Measurements from ENCODE around the gene GH1.

The GH1 gene

DNA sequence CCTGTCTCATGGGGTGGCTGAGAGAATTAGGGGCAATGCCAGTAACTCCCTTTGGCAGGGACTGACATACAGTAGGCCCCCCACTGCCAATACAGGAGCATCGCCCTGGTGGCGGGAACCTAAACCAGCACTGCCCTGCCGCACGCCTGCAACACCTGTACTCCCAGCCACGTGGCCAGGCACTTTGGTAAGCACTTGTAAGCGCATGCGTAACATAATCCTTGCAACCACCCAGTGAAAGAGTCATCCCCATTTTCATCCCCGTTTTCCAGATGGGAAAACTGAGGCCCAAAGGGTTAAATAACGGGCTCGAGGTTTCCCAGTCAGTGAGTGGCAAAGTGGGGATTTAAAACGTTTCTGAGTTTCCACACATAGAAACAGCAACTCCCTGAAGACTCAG, 36.6 kb upstream of the GH1 start:
- Histone ChIP-seq H3K4me3 (ENCODE audit: low read length) (no peak overlapping the region), H3K9ac (ENCODE audit: low read depth, low read length) (no peak overlapping the region), H3K9me3 (ENCODE audit: insufficient read depth, low read depth, low read length) (no peaks in the 10 kb centered on the region), H3K4me1 (ENCODE audit: insufficient read depth, low read length) (0 out of 2 replicates have a peak, but pooled peaks cover under 1% of the 10 kb centered on the region), H3K27ac (ENCODE audit: low read depth, low read length) (no peak overlapping the region), H3K36me3 (ENCODE audit: insufficient read depth, low read length) (no peaks in the 10 kb centered on the region), H3K27me3 (ENCODE audit: insufficient read depth, low read length) (no peaks in the 10 kb centered on the region)
- WGBS, result 88% methylated on average over 11 of the region's 11 CpGs

DNA sequence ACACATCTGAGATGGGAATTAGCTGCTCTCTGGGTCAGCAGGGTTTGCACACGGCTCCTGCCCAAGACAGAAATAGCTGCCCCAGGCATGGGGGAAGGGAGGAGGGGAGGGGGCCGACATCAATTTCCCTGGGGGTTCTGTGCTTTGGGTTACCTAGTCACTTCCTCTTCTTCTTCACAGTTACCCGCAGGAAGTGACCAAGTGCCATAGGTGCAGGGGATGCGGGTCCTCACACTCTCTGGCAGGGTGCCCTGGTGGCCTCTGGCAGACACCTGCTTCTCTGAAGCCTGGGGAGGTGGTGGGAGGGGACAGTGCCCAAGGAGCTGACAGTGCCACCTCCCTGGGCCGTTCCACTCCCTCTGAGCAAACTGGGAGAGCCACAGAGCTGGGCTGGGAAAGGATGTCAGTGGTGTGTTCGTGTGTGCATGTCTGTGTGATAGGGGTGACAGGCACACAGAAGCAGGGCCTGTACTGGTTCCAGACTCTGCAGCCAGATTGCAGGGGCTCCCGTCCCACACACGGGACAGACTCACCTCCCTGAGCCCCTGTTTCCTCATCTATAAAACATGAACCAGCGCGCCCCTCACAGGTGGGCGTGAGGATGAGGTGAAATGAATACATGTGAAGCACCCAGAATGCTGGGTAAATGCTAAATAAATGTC, 35.9 kb upstream of the GH1 start:
- no peaks in the 10 kb centered on the region for H3K4me1 ChIP-seq (ENCODE audit: insufficient read depth, low read length)
- H3K4me3 ChIP-seq (ENCODE audit: low read length), result no peak overlapping the region
- H3K27me3 ChIP-seq (ENCODE audit: insufficient read depth, low read length), result no peaks in the 10 kb centered on the region
- no peak overlapping the region for H3K27ac ChIP-seq (ENCODE audit: low read depth, low read length)
- 88% methylated on average over 10 of the region's 11 CpGs for WGBS
- H3K9ac ChIP-seq (ENCODE audit: low read depth, low read length), result no peak overlapping the region
- H3K9me3 ChIP-seq (ENCODE audit: insufficient read depth, low read depth, low read length), result no peaks in the 10 kb centered on the region
- no peaks in the 10 kb centered on the region for H3K36me3 ChIP-seq (ENCODE audit: insufficient read depth, low read length)

DNA sequence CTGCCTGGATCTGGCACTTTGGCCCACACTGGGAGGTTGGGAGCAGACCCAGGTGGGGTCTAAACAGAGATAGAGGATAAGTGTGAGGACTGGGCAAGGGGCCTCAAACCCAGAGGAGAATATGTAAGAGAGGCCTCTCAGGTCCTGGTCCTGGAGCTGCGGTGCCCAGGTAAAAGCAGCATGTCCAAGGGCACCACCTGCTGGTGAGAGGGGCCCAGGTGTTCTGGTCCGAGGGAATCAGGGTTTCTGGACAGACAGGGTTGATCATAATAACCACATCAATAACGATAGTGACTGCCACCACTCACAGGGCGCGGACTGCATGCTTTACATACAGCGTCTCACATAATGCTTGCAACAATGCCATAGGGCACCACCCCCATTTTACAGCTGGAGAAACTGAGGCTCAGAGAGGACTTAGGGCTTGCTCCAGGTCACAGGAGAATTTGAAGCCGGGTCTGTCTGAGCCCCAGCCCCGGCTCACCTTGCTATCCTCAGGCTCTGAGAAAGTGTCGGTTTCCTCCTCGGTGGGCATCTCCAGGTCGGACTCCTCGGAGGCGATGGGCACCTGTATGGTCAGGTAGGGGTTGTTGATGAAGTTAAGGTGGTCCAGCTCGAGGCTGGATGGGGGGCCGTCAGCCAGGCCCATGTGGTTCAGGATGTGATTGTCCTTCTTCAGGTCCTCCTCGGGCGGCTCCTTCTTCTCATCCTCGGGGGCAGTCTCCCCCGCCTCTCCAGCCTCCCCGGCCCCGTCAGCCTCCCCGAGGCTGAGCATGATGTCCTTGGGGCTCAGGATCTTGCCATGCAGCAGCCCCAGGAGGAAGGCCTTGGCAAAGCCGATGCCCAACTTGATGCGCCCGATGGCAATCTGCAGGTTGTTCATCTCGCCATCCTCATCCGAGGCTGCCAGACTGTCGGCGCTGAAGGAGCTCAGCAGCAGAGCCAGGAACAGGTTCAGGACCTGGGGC, 32.6 kb upstream of the GH1 start:
- 90% methylated on average over 29 of the region's 29 CpGs for whole genome bisulfite sequencing
- Histone ChIP-seq H3K36me3 (ENCODE audit: insufficient read depth, low read length) (no peaks in the 10 kb centered on the region), H3K4me1 (ENCODE audit: insufficient read depth, low read length) (no peaks in the 10 kb centered on the region), H3K9ac (ENCODE audit: low read depth, low read length) (no peak overlapping the region), H3K27me3 (ENCODE audit: insufficient read depth, low read length) (no peaks in the 10 kb centered on the region), H3K27ac (ENCODE audit: low read depth, low read length) (no peak overlapping the region), H3K9me3 (ENCODE audit: insufficient read depth, low read depth, low read length) (no peaks in the 10 kb centered on the region), H3K4me3 (ENCODE audit: low read length) (no peak overlapping the region)

DNA sequence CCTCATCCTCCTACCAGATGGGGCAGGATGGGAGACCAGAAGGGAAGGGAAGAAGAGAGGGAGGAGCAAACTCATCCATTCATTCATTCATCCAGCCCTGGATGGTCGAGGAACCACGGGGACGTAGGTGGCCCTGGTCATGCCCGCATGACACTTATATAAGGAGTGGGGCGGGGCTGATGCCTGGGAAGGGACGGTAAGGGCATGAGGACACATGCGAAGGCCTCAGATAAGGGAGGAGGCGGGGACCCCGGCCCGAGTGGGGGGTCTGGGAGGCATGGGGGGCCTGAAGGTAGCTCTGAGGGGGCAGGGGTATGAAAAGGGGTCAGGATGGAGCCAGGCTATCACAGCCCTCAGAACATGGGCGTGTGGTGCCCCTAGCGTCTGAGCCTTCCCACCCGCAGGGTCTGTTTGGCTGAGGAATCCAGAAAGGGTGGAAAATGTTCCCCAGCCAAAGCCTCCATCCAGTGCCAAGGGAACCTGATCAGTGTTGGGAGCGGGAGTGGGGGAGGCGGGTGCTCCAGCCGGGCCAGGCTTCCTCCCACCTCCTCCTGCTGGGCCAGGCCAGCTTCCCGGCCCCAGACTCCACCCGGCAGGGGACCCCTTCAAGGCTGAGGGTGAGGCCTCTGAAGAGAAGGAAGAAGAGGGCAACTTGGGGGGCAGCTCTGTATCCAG, 31.1 kb upstream of the GH1 start:
- 79% methylated on average over 18 of the region's 18 CpGs for WGBS
- no peak overlapping the region for H3K4me3 ChIP-seq (ENCODE audit: low read length)
- no peak overlapping the region for H3K27ac ChIP-seq (ENCODE audit: low read depth, low read length)
- H3K9me3 ChIP-seq (ENCODE audit: insufficient read depth, low read depth, low read length), result no peaks in the 10 kb centered on the region
- no peaks in the 10 kb centered on the region for H3K27me3 ChIP-seq (ENCODE audit: insufficient read depth, low read length)
- no peaks in the 10 kb centered on the region for H3K36me3 ChIP-seq (ENCODE audit: insufficient read depth, low read length)
- no peaks in the 10 kb centered on the region for H3K4me1 ChIP-seq (ENCODE audit: insufficient read depth, low read length)
- no peak overlapping the region for H3K9ac ChIP-seq (ENCODE audit: low read depth, low read length)

DNA sequence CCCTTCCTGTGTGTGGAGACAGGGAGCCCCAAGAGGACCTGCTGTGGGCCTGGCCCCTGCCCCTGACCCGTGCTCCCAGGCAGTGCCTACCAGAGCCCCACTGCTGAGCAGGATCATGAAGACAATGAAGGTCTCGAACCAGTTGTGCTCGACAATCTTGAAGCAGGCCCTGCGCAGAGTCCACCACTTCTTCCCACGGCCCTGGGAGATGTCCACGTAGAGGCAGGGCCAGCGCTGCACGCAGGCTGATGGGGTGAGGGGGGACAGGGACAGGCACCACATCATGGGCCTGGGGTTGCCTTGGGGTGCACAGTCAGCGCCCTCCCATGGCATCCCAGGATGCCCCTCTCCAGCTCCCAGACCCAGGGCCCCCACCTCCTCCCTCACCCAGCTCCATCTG, 29.9 kb upstream of the GH1 start:
- Histone ChIP-seq H3K4me1 (ENCODE audit: insufficient read depth, low read length) (no peaks in the 10 kb centered on the region), H3K9me3 (ENCODE audit: insufficient read depth, low read depth, low read length) (no peaks in the 10 kb centered on the region), H3K27me3 (ENCODE audit: insufficient read depth, low read length) (no peaks in the 10 kb centered on the region), H3K9ac (ENCODE audit: low read depth, low read length) (no peak overlapping the region), H3K27ac (ENCODE audit: low read depth, low read length) (no peak overlapping the region), H3K4me3 (ENCODE audit: low read length) (no peak overlapping the region), H3K36me3 (ENCODE audit: insufficient read depth, low read length) (no peaks in the 10 kb centered on the region)
- WGBS, result 90% methylated on average over 9 of the region's 9 CpGs

DNA sequence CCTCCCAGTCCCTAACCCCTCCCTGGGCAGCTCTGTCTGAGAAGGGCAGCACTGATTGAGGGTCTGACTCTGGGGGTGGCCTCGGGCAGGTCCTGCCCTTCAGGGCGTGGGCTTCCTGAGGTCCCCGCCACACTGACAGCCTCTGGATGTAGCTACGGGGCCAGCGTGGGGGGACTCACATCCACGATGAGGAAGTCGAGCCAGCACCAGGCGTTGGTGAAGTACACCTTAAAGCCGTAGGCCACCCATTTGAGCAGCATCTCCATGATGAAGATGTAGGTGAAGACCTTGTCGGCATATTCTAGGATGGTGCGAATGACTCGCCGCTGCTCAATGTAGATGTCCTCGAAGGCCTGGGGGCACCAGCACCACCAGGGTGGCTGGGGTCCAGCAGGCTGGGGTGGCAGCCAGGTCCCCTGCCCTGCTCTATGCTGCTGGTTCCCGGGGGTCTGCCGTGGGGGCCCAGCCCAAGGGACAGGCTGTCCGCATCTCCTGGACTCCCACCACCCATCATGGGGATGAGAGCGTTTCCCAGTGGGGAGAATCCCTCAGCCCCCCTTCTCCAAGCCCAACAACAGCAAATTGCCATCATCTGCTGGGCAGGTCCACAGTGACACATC, 29.2 kb upstream of the GH1 start:
- no peak overlapping the region for H3K27ac ChIP-seq (ENCODE audit: low read depth, low read length)
- no peaks in the 10 kb centered on the region for H3K36me3 ChIP-seq (ENCODE audit: insufficient read depth, low read length)
- no peaks in the 10 kb centered on the region for H3K9me3 ChIP-seq (ENCODE audit: insufficient read depth, low read depth, low read length)
- 93% methylated on average over 18 of the region's 18 CpGs for WGBS
- H3K27me3 ChIP-seq (ENCODE audit: insufficient read depth, low read length), result no peaks in the 10 kb centered on the region
- H3K4me3 ChIP-seq (ENCODE audit: low read length), result no peak overlapping the region
- H3K9ac ChIP-seq (ENCODE audit: low read depth, low read length), result no peak overlapping the region
- no peaks in the 10 kb centered on the region for H3K4me1 ChIP-seq (ENCODE audit: insufficient read depth, low read length)

DNA sequence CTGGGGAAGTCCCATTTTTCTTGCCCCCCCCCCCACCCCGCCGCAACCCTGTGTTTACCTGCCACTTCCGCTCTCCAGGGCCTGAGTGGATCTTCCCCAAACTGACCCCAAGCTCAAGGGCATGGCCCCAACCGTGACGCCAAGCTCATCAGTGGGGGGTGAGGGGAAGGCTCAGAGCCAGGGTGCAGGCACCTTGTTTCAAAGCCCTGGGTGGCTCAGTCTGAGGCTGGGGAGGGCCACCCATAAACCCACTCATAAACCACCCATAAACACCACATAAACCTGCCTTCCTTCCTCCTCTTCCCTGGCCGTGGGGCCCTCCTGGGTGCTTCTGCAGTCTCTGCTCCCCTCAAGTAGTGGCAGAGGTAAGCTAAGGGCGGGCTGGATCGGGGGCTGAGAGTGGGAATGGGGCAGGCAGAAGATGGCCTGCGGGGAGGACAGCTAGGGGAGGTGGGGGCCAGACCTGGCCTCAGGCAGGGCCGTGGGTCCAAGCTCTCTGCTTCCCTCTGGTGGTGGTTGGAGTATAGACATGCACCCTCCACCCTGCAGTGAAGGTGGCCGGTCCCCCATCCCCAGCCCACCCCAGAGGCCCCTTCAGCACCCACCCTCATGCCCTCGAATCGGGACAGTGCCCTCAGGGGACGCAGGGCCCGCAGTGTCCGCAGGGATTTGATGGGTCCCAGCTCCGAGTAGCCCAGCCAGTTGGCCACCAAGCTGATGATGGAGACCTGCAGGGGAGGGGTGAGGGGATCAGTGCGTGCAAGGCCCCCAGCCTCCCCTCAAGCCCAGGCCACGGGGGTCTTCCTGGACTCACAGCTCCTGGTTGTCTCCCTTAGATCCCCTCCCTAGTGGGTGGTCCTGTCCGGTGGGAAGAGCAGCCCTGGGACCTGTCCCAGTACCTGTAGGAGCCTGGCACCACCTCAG, 28.1 kb upstream of the GH1 start:
- no peak overlapping the region for H3K4me3 ChIP-seq (ENCODE audit: low read length)
- H3K4me1 ChIP-seq (ENCODE audit: insufficient read depth, low read length), result no peaks in the 10 kb centered on the region
- no peaks in the 10 kb centered on the region for H3K27me3 ChIP-seq (ENCODE audit: insufficient read depth, low read length)
- 44% methylated on average over 16 of the region's 20 CpGs for WGBS
- no peaks in the 10 kb centered on the region for H3K36me3 ChIP-seq (ENCODE audit: insufficient read depth, low read length)
- no peaks in the 10 kb centered on the region for H3K9me3 ChIP-seq (ENCODE audit: insufficient read depth, low read depth, low read length)
- no peak overlapping the region for H3K9ac ChIP-seq (ENCODE audit: low read depth, low read length)
- H3K27ac ChIP-seq (ENCODE audit: low read depth, low read length), result no peak overlapping the region

DNA sequence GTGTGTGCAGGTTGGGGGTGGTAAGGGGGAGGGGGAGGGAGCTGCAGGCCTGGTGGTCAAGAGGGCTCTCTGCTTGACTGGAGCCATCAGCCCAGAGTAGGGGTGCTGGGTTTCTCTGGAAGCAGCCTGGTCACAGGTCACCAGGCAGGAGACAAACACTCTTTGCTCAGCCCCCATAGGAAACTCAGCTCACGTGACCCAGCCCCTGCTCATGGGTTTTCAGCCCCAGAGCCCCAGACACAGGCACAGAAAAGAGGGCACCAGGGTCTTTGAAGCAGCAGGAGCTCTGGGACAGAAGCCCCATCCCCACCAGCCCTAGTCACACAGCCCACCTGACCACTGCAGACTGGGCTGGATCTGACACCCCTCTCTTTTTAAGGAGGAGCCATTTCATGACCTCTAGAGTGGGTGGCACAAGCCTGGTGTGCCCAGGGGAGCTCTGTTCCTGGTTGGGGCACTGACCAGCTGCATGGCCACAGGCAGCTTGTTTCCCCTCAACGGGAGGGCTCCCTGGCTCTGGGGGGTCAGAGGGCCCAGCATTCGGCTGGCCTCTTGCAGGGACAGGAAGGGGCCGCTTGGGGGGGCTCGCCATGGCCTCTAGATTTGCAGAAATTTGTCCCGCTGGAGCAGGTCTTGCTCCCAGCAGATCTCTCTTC, 27.3 kb upstream of the GH1 start:
- Histone ChIP-seq H3K27ac (ENCODE audit: low read depth, low read length) (no peak overlapping the region), H3K27me3 (ENCODE audit: insufficient read depth, low read length) (no peaks in the 10 kb centered on the region), H3K4me1 (ENCODE audit: insufficient read depth, low read length) (no peaks in the 10 kb centered on the region), H3K36me3 (ENCODE audit: insufficient read depth, low read length) (no peaks in the 10 kb centered on the region), H3K9ac (ENCODE audit: low read depth, low read length) (no peak overlapping the region), H3K9me3 (ENCODE audit: insufficient read depth, low read depth, low read length) (no peaks in the 10 kb centered on the region), H3K4me3 (ENCODE audit: low read length) (no peak overlapping the region)
- 82% methylated on average over 6 of the region's 6 CpGs for WGBS

DNA sequence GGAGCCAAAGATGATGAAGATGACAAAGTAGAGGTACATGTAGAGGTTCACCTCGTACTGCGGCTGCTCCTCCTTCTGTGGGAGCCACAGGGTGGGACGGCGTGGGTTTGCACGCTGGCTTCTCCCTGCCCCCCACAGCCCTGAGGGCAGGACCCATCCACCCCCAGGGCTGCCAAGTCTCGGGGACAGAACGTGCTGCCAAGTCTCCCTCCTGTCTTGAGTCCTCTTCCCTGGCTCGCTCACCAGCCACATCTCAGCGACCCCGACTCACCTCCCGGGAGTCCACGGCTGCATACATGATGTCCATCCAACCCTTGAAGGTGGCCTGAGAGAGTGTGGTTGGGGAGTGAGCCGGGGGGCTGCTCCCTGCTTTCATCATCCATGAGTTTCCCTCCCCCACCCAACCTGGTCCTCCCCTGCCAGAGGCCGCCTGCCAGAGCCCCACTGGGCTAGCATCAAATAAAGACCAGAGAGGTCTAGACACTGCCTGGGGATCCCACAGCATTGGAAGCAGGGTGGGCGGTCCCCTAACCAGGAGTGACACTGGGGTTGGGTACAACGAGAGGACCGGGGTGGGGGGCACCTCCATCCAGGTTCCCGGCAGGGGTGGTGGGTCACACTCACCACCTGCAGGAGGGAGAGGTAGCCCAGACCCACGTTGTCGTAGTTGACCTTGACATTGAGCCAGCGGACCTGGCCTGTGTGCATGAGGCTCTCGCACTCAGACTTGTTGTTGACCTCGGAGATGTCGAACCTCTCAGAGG, 26.3 kb upstream of the GH1 start:
- no peak overlapping the region for H3K9ac ChIP-seq (ENCODE audit: low read depth, low read length)

More for the DNA sequence above, 26.3 kb upstream of the GH1 start:
- Histone ChIP-seq H3K27me3 (ENCODE audit: insufficient read depth, low read length) (no peaks in the 10 kb centered on the region), H3K36me3 (ENCODE audit: insufficient read depth, low read length) (no peaks in the 10 kb centered on the region), H3K4me3 (ENCODE audit: low read length) (no peak overlapping the region), H3K27ac (ENCODE audit: low read depth, low read length) (no peak overlapping the region), H3K9me3 (ENCODE audit: insufficient read depth, low read depth, low read length) (no peaks in the 10 kb centered on the region), H3K4me1 (ENCODE audit: insufficient read depth, low read length) (no peaks in the 10 kb centered on the region)
- WGBS, result 91% methylated on average over 23 of the region's 24 CpGs

Measured in HUES64 (cell line).